Fibroblast of lung (primary cell): ENCODE results near the gene EPHB3.

Source experiments
- CTCF ChIP-seq, 2 donors: IDR thresholded peaks in 1 of 2; conservative IDR thresholded peaks in 1 of 2; 1 replicate in 1 of 2; 2 replicates in 1 of 2; pipeline ENCODE4 v1.5.1; 2011 to 2012; ENCODE audit warnings: low read length in 2 of 2, control low read depth in 1 of 2, inconsistent platforms in 1 of 2, low read depth in 1 of 2, mild to moderate bottlenecking in 1 of 2
- EZH2 ChIP-seq: IDR thresholded peaks from 2 replicates; pipeline ENCODE4 v1.5.1; 2012; ENCODE audit warnings: low read length, control low read depth, mild to moderate bottlenecking; ENCODE audit errors: missing control alignments

- TF ChIP-seq CTCF (conservative IDR thresholded peaks at IDR 0.05 in 1 of 2, IDR thresholded peaks at IDR 0.05 in 1 of 2; ENCODE audit: low read depth in 1 of 2, low read length in 2 of 2) (no peak), EZH2 (no peak)
Observed at GRCh38 chr3:184566441-184567414, 5.1 kb downstream of the EPHB3 start.
